GM12892 (cell line): ENCODE results near the gene MAP2K5.

Source experiments
- POLR2A ChIP-seq: IDR thresholded peaks from 2 replicates; pipeline ENCODE4 v1.6.1; 2011; ENCODE audit warnings: low read depth, low read length, control low read depth
- POLR2AphosphoS5 ChIP-seq: IDR thresholded peaks from 2 replicates; pipeline ENCODE4 v1.6.1; 2011; ENCODE audit warnings: low read depth, low read length, control low read depth
- TAF1 ChIP-seq: IDR thresholded peaks from 2 replicates; pipeline ENCODE4 v1.6.1; 2011; ENCODE audit warnings: low read depth, mild to moderate bottlenecking, control low read depth, low read length, borderline replicate concordance

DNA sequence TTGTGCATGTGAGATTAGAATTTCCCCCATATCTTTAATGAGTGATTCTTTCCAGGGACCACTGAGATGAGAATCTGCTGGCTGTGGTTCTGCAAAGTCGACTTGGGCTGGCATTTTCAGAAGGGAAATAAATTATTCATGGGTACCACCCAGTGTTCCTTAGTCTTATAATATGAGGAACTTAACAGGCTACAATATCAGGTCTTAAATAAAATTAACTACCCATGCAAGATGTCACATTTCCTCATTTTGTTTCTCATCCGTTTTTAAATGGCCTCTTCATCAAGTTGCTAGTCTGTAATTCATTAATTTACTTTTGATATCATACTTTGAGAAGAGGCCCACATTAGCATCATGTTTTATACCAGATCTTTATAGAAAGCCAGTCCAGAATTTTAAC, 224.5 kb downstream of the MAP2K5 start:
- TF ChIP-seq TAF1 (no peak), POLR2A (no peak), POLR2AphosphoS5 (no peak)
